Measurements from ENCODE around the gene LARP6. TPM values are rescaled to one million over a fixed set of nuclear protein-coding genes. Genes with fewer than 3 reads are reported as not detected.
A peak's percentile ranks its signal among the peaks of the same experiment; 100 is the strongest.

LARP6 gene
- total RNA-seq, 1 experiment from 2014 or later, result 35.9 TPM

DNA sequence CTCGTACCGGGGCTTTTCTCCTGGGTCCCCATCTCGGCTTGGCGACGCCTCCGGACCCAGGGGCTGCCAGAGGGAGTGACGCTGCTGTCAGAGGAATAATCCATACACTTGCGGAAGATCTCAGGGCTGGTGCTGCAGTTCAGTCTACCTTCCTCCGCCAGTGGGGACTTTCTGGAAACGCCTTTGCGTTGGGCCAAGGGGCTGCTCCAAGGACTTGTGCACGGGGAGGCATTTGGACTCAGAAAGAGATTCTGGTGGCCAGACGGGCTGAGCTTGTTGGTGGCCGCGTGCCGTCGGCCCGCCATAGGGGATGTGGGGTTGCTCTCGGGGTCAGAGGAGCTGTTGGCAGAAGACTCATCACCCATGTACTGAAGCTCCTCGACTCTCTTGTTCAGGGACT lies 21.8 kb downstream of the LARP6 start:
- H3K4me2 ChIP-seq (ENCODE audit: low read length), result no peak overlapping the region
- H3K9me3 ChIP-seq (ENCODE audit: control insufficient read depth in 1 of 2, insufficient read depth in 1 of 2, low read depth in 1 of 2, low read length in 2 of 2), result peaks cover 3 to 5% of the 10 kb centered on the region in 2 experiments; a peak in 2 of 4 replicates
- no peak for TF ChIP-seq ELF1 (IDR thresholded peaks at IDR 0.05; ENCODE audit: borderline replicate concordance, low read depth)
- TF ChIP-seq, protein P1, sequence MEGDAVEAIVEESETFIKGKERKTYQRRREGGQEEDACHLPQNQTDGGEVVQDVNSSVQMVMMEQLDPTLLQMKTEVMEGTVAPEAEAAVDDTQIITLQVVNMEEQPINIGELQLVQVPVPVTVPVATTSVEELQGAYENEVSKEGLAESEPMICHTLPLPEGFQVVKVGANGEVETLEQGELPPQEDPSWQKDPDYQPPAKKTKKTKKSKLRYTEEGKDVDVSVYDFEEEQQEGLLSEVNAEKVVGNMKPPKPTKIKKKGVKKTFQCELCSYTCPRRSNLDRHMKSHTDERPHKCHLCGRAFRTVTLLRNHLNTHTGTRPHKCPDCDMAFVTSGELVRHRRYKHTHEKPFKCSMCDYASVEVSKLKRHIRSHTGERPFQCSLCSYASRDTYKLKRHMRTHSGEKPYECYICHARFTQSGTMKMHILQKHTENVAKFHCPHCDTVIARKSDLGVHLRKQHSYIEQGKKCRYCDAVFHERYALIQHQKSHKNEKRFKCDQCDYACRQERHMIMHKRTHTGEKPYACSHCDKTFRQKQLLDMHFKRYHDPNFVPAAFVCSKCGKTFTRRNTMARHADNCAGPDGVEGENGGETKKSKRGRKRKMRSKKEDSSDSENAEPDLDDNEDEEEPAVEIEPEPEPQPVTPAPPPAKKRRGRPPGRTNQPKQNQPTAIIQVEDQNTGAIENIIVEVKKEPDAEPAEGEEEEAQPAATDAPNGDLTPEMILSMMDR (IDR thresholded peaks at IDR 0.05 in 2 of 3, conservative IDR thresholded peaks at IDR 0.05 in 1 of 3; ENCODE audit: borderline replicate concordance in 1 of 3, insufficient read depth in 1 of 3, low read depth in 2 of 3, low read length in 2 of 3), result no peak
- TF ChIP-seq TCF7L2 (IDR thresholded peaks at IDR 0.05; ENCODE audit: borderline replicate concordance, extremely low read depth, insufficient read depth, insufficient read length), result no peak
- TF ChIP-seq POLR2A (IDR thresholded peaks at IDR 0.05; ENCODE audit: borderline replicate concordance, extremely low read depth, insufficient read depth, insufficient read length), result no peak
- TF ChIP-seq, protein P2, sequence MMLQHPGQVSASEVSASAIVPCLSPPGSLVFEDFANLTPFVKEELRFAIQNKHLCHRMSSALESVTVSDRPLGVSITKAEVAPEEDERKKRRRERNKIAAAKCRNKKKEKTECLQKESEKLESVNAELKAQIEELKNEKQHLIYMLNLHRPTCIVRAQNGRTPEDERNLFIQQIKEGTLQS (IDR thresholded peaks at IDR 0.05), result no peak
- TF ChIP-seq, protein P3, sequence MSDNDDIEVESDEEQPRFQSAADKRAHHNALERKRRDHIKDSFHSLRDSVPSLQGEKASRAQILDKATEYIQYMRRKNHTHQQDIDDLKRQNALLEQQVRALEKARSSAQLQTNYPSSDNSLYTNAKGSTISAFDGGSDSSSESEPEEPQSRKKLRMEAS (IDR thresholded peaks at IDR 0.05), result no peak
- no peak for TF ChIP-seq FOSL1 (IDR thresholded peaks at IDR 0.05; ENCODE audit: low read depth)
- TF ChIP-seq EZH2phosphoT487 (IDR thresholded peaks at IDR 0.05; ENCODE audit: borderline replicate concordance), result no peak
- TF ChIP-seq CBX3 (IDR thresholded peaks at IDR 0.05; ENCODE audit: low read depth), result no peak
- no peak for TF ChIP-seq EGR1 (IDR thresholded peaks at IDR 0.05; ENCODE audit: low read depth)
- TF ChIP-seq JUND (IDR thresholded peaks at IDR 0.05), result no peak
- TF ChIP-seq, protein P4, sequence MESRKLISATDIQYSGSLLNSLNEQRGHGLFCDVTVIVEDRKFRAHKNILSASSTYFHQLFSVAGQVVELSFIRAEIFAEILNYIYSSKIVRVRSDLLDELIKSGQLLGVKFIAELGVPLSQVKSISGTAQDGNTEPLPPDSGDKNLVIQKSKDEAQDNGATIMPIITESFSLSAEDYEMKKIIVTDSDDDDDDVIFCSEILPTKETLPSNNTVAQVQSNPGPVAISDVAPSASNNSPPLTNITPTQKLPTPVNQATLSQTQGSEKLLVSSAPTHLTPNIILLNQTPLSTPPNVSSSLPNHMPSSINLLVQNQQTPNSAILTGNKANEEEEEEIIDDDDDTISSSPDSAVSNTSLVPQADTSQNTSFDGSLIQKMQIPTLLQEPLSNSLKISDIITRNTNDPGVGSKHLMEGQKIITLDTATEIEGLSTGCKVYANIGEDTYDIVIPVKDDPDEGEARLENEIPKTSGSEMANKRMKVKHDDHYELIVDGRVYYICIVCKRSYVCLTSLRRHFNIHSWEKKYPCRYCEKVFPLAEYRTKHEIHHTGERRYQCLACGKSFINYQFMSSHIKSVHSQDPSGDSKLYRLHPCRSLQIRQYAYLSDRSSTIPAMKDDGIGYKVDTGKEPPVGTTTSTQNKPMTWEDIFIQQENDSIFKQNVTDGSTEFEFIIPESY (IDR thresholded peaks at IDR 0.05; ENCODE audit: extremely low read depth, insufficient replicate concordance, low read length), result no peak
- no peak for TF ChIP-seq RAD21 (IDR thresholded peaks at IDR 0.05; ENCODE audit: low read depth)
- TF ChIP-seq EZH2 (IDR thresholded peaks at IDR 0.05), result no peak
- no peaks in the 10 kb centered on the region; the same call in 1 of the 2 replicates for H3K9me2 ChIP-seq (ENCODE audit: insufficient read depth)
- ChIA-PET RAD21 (ENCODE audit: low non-redundant PET in 1 of 2, low total read pairs in 2 of 2, uncharacterized antibody in 2 of 2, unreplicated experiment in 2 of 2) (no interaction called here), CTCF (no interaction called here), POLR2A (no interaction called here)
- DNase-seq (ENCODE audit: low read depth, low spot score) (no peak), ATAC-seq (no peak)
- no peak overlapping the region for H2AFZ ChIP-seq (ENCODE audit: low read depth, low read length, poor library complexity, severe bottlenecking)
- H3K27me3 ChIP-seq (ENCODE audit: insufficient read depth, low read length), result no peaks in the 10 kb centered on the region
- H3K27ac ChIP-seq (ENCODE audit: low read depth, low read length), result no peak overlapping the region
- BruUV-seq (replicated peaks), result TSS peak; percentile 14
- intact Hi-C loops (cut with micrococcal nuclease), result no loop called here
- peaks cover 16 to 22% of the 10 kb centered on the region in 2 experiments for H3K4me1 ChIP-seq (ENCODE audit: control insufficient read depth in 1 of 2, insufficient read depth in 2 of 2, low read length in 2 of 2)
- no peak overlapping the region for H3K9ac ChIP-seq (ENCODE audit: low read length)
- H4K20me1 ChIP-seq (ENCODE audit: insufficient read depth), result no peaks in the 10 kb centered on the region
- H3K79me2 ChIP-seq (ENCODE audit: insufficient read depth, low read length), result no peaks in the 10 kb centered on the region
- H3K4me3 ChIP-seq (replicated peaks in 1 of 2; ENCODE audit: low read depth in 1 of 2, low read length in 2 of 2), result no peak overlapping the region
- H3K36me3 ChIP-seq (ENCODE audit: control insufficient read depth in 1 of 2, insufficient read depth in 2 of 2, low read length in 2 of 2), result peaks cover 5 to 10% of the 10 kb centered on the region in 2 experiments; a peak in 1 of 4 replicates

Measured in HCT116 (cell line).